GM18868 (cell line): ENCODE results near the gene OCSTAMP.

Experiments
- ATAC-seq: cut with Tn5 transposase; IDR thresholded peaks from one replicate; pipeline ENCODE4 v1.9.1; 2021; ENCODE audit warnings: mild to moderate bottlenecking, moderate library complexity; ENCODE audit not compliant: unreplicated experiment

OCSTAMP gene

DNA sequence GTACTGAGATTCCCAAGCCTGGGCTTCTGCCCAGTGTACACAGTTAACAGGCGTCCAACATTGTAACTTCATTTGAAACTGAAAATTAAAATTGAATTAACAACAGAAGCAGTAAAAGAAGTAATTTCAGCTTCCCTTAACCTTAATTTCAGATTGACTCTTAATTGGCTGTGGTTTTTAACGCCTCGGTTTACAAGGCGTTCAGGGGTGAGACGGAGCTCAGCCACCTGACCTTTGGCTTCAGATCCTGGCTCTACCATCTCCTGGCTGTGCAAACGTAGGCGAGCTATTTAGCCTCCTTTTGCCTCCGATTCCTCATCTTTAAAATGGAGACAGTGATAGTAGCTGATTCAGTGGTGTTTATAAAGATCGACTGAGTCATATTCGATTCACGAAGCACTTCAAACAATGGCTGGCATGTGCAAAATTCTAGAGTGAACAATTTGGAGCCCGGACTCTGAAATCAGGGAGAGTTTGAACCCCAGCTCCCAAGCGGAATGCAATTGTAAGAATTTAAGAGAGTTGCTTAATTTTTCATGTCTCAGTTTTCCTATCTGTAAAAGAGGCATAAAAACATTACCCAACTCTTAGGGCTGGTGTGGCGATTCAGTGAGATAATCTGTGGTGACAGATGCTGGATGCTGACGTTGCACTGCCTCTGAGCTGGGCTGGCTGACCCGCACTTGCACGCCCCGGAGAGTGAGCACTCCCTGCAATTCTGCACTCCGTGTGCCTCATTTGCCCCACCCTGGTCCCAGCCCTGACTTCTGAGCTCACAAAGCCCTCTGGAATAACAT lies 23.5 kb upstream of the OCSTAMP start:
- no peak for ATAC-seq

GRCh38 chr20:46573234-46573633 lies 22.8 kb upstream of the OCSTAMP start:
- ATAC-seq = no peak

- no peak for ATAC-seq
Measured at GRCh38 chr20:46572790-46573189, 22.3 kb upstream of the OCSTAMP start.

DNA sequence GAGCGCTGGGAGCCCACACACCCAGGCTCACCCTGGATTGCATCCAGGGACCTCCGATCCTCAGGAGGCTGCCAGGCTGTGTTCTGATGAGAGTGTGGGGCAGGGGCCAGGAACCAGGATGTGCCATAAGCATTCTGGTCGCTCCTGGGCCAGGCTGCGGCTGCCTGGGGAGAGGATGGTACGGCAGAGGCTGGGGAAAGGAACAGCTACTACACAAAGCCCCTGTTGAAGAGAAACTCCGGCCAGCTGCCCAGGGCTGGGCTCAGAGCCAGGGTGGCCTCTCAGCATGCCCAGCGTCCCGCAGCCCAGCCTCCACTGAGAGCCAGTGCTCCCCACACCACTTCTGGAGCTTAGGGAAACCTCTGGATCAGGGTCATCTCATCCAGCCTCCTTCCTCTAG lies 21.7 kb upstream of the OCSTAMP start:
- no peak for ATAC-seq

GRCh38 chr20:46571418-46571817 lies 21.0 kb upstream of the OCSTAMP start:
- no peak for ATAC-seq

GRCh38 chr20:46570956-46571355 lies 20.5 kb upstream of the OCSTAMP start:
- ATAC-seq = no peak

- no peak for ATAC-seq
Measured at GRCh38 chr20:46569961-46570360, 19.5 kb upstream of the OCSTAMP start.

DNA sequence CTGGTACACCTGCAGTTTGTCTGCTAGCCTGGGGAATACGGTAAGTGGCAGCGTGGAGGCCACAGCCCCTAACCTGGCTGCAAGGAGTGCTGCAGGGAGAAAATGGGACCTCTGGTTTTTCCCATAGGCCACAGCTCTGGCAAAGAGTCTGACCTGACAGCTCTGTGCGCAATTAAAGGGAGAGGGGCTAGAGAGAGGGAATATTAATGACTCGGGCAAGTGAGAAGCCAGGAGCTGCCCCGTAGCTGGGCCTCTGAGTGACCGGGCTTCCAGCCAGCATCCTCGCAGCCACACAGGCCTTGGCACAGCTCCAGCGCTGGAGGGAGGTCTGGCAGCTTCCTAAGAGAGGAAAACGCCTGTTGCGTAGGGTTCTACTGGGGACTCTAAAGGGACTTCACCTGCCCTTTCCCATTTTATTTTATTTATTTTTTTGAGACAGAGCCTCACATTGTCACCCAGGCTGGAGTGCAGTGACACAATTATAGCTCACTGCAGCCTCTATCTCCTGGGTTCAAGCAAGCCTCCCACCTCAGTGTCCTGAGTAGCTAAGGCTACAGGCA lies 18.2 kb upstream of the OCSTAMP start:
- no peak for ATAC-seq

GRCh38 chr20:46566125-46566524 lies 15.7 kb upstream of the OCSTAMP start:
- ATAC-seq = no peak

- no peak for ATAC-seq
Measured at GRCh38 chr20:46564241-46564957, 13.9 kb upstream of the OCSTAMP start.

DNA sequence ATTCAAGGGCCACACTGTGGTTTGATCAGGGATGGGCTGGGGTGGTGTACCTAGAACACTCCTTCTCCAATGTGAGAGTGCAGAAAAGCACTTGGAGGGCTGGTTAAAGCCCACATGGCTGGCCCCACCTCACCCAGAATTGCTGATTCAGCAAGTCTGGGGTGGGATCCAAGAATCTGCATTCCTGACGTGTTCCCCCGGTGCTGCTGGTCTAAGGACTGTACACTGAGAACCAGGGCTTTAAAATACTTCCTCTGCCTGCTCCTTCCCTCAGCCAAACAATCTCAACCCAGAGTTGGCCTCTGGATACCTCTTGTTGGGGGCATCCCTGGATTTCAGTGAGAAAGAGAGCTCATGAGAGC lies 13.4 kb upstream of the OCSTAMP start:
- no peak for ATAC-seq

DNA sequence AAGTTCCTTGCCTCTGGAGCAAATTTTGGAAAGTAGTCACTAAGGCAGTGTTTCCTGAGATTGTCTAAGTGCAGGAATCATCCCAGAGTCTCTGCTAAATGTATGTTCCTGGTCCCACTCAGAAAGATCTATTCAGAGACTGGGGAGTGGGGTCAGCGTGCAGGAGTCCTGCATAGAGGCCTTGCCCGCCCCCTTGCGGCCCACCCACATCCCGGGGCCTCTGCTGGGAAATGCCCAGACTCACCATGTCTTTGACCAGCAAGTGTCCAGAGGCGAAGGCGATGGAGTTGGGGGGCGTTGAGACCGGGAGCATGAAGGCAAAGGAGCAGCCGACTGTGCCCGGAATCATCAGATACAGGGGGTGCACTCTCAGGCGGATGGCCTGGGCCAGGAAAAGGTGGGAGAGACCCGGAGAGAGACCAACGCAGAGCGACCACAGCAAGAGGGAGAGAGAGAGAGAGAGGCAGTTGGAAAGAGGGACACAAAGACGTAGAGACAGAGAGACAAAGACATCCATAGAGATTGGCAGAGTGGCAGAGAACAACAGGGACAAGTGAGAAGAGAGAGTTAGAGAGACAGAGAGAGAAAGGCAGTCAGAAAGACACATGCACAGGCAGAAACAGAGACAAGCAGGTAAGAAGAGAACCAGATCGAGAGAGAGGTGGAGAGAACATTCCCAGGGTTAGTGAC lies 12.9 kb upstream of the OCSTAMP start:
- ATAC-seq = no peak

GRCh38 chr20:46562373-46563169 lies 12.1 kb upstream of the OCSTAMP start:
- no peak for ATAC-seq

GRCh38 chr20:46562009-46562372 lies 11.5 kb upstream of the OCSTAMP start:
- ATAC-seq = no peak

DNA sequence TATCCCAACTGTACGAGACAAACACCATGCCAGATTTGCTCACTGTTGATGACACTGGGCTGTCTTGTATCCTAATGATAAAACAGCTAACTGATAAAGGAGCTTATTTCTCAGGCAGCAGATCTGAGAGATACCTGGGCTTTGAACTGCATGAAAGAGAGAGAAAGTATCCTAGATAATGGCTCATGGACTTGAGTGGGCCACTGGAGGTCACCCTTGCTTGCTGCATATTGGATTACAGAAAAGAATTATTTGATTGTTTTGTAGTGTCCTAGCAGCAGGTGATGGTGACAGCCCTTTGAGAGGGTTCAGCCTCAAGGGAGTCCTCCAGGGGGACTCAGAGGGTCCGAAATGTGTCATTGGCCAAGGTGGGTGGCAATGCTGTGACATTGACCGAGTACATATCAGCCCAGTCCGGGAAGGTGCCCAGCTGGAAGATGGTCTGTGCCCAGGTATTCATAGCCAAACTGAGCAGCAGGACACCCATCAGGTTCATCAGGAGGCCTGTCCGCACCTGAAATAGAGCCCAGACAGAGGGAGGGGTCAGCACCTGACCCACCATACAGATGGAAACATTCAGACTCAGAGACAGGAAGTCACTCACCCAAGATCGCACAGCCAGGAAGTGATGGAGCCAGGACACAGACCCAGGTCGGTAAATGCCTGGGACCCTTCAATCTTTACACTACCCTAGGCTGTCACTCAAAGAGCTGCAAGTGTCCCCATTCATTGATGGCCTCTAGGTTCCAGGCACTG lies 9.4 kb upstream of the OCSTAMP start:
- ATAC-seq = no peak

DNA sequence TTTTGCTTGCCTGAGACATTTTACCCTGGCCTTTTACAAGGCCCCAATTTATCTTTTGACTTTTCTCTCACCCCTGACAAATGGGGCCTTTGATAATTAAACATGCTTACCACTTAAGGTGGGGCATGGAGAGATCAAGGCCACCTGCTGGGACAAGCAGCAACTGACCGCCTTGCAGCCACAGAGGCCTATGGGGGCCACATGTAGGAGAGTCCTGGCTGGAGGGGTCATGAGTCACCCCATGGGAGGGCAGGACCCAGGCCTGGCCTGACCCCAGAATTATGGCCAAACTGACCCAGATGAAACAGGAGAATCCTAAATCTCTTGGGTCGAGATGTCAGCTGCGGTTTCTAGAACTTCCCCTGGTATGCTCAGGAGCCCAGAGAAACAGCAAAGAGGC lies 8.5 kb upstream of the OCSTAMP start:
- no peak for ATAC-seq

DNA sequence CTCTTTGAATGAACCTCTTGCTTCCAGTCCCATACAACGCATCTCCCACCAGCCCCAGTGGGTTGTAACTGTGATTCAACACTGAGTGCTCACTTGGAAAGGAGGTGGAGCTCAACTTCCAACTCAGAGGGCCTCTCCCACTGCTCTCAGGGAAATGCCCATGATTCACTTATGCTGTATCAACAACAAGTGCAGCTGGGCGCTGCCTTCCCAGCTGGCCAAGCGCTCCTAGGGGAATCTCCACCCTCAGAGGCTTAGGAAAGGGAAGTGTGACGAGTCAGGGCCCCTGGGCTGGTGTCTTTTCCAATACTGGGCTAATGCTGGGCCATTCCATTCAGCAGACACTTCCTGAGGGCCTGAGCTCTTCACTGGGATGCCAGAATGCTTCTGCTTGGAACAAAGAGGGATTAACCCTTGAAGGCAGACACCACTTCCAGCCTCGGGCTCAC lies 8.1 kb upstream of the OCSTAMP start:
- no peak for ATAC-seq

DNA sequence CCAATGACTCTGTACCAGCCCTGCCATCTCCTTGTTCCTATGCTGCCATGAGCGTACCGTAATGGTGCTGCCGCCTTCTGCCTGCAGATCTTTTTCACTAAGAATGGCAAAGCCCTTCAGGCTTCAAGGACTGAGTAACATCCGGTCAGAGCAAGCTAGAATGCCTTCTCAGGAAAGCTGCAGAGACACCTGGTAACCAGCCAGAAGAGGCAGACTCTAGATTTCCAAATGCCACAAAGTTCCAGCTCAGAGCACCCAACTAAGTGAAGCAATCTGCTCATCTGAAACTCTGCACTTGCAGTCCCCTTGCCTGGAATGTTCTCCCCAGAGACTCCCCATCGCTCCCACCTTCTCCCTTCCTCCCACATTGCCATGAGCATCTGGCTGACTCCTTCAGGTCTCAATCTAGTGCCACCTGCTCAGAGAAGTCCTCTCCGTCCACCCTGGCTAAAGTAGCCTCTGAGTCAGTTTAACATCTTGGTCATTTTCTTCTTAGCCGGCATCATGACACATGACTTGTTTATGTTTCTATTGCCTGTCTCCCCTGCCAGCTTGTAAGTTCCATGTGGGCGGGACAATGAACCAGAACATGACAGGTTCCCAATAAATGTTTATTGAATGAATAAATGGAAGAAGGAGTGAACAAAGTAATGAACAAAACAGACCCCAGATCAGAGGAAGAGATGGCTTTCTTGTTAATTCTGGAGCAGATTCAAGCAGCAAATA lies 6.9 kb upstream of the OCSTAMP start:
- no peak for ATAC-seq

DNA sequence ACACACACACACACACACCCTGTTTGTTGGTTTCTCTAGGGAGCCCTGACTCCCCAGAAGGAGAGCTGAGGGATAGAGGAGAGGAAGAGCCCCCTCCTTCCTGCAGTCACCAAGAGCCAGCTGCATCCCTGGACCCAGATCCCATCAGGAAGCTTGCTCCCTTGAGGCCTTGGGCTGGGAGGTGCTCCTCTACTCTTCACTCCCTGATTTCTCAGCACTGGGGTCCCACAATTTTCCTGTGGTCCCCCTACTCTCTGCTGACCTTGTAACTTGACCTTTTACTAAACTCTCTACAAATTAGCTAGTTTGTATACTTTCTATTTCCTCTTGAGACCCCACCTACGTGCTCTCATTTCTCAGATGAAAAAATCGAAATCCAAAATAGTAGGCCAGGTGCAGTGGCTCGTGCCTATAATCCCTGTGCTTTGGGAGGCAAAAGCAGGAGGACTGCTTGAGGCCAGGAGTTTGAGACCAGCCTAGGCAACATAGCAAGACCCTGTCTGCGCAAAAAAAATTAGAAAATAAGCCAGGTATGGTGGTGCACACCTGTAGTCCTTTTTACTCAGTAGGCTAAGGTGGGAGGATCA lies 5.0 kb upstream of the OCSTAMP start:
- ATAC-seq = no peak
